GM23338 (cell line): ENCODE results near the gene HNF1B. TPM values are rescaled to one million over a fixed set of nuclear protein-coding genes. Genes with fewer than 3 reads are reported as not detected.
A peak's percentile ranks its signal among the peaks of the same experiment; 100 is the strongest.

ENCODE experiments used
- ATAC-seq: fragments of 200-7000 bp; cut with Tn5 transposase; 3 replicates; pipeline ENCODE4 v1.9.1; 2020
- DNase-seq: peaks from one replicate; pipeline ENCODE4 v3.0.0-alpha.2; 2015; ENCODE audit warnings: low spot score
- H2AFZ ChIP-seq: fragments of 200-600 bp; sonication (generic); 2 replicates; pipeline ENCODE4 v1.8.0; 2016; ENCODE audit warnings: antibody characterized with exemption, mild to moderate bottlenecking, moderate library complexity
- H3F3A ChIP-seq: fragments of 200-600 bp; sonication (generic); replicated peaks from 2 replicates; pipeline ENCODE4 v1.8.0; 2017; ENCODE audit warnings: antibody characterized with exemption, mixed run types, low read depth
- H3K27ac ChIP-seq: fragments of 200-600 bp; sonication (generic); 2 replicates; pipeline ENCODE4 v1.6.1; 2016; ENCODE audit warnings: low read depth
- H3K27me3 ChIP-seq: fragments of 200-600 bp; sonication (generic); 2 replicates; pipeline ENCODE4 v1.8.0; 2016; ENCODE audit warnings: mild to moderate bottlenecking, mixed run types, moderate library complexity; ENCODE audit not compliant: insufficient read depth
- H3K36me3 ChIP-seq: fragments of 200-600 bp; sonication (generic); 2 replicates; pipeline ENCODE4 v1.8.0; 2016; ENCODE audit warnings: mild to moderate bottlenecking; ENCODE audit not compliant: insufficient read depth
- H3K4me1 ChIP-seq: fragments of 200-600 bp; sonication (generic); 2 replicates; pipeline ENCODE4 v1.8.0; 2016; ENCODE audit warnings: mild to moderate bottlenecking, moderate library complexity; ENCODE audit not compliant: insufficient read depth
- H3K4me2 ChIP-seq: fragments of 200-600 bp; sonication (generic); 2 replicates; pipeline ENCODE4 v1.7.1; 2017; ENCODE audit warnings: mixed run types
- H3K4me3 ChIP-seq: fragments of 200-600 bp; sonication (generic); 2 replicates; pipeline ENCODE4 v1.6.1; 2016; ENCODE audit warnings: mixed run types
- H3K79me2 ChIP-seq: fragments of 200-600 bp; sonication (generic); replicated peaks from 2 replicates; pipeline ENCODE4 v1.8.0; 2017; ENCODE audit warnings: mild to moderate bottlenecking; ENCODE audit not compliant: insufficient read depth
- H3K9me2 ChIP-seq: fragments of 200-600 bp; sonication (generic); 2 replicates; pipeline ENCODE4 v1.8.0; 2017; ENCODE audit not compliant: insufficient read depth
- H4K20me1 ChIP-seq: fragments of 200-600 bp; sonication (generic); replicated peaks from 2 replicates; pipeline ENCODE4 v1.8.0; 2017; ENCODE audit warnings: mild to moderate bottlenecking; ENCODE audit not compliant: insufficient read depth
- H3K27ac Mint-ChIP-seq: 2 replicates; pipeline ENCODE4 v1.8.0; 2020; ENCODE audit warnings: inconsistent platforms, mild to moderate bottlenecking, moderate library complexity, mixed read lengths
- H3K27me3 Mint-ChIP-seq: 3 replicates; pipeline ENCODE4 v1.8.0; 2022; ENCODE audit warnings: low read depth, mild to moderate bottlenecking, moderate library complexity, mixed read lengths, inconsistent platforms; ENCODE audit not compliant: insufficient read depth, poor library complexity
- H3K36me3 Mint-ChIP-seq: 3 replicates; pipeline ENCODE4 v1.8.0; 2021; ENCODE audit warnings: low read depth, mild to moderate bottlenecking, inconsistent platforms, moderate library complexity, mixed read lengths
- H3K4me1 Mint-ChIP-seq: 3 replicates; pipeline ENCODE4 v1.8.0; 2020; ENCODE audit warnings: mild to moderate bottlenecking, inconsistent platforms, mixed read lengths
- H3K4me3 Mint-ChIP-seq: 3 replicates; pipeline ENCODE4 v1.8.0; 2021; ENCODE audit warnings: moderate library complexity, mild to moderate bottlenecking, inconsistent platforms, mixed read lengths
- H3K9me3 Mint-ChIP-seq: 3 replicates; pipeline ENCODE4 v1.8.0; 2020; ENCODE audit warnings: moderate library complexity, mild to moderate bottlenecking, inconsistent platforms, mixed read lengths
- CREB1 ChIP-seq: fragments of 250-450 bp; sonication (Bioruptor Pico); IDR thresholded peaks from 2 replicates; pipeline ENCODE4 v1.5.0; 2020; ENCODE audit warnings: low read depth, mild to moderate bottlenecking, moderate library complexity
- ETS1 ChIP-seq: IDR thresholded peaks from 2 replicates; pipeline ENCODE4 v1.6.1; 2016; ENCODE audit warnings: antibody characterized with exemption
- EZH2 ChIP-seq: fragments of 200-600 bp; sonication (generic); IDR thresholded peaks from one replicate; pipeline ENCODE4 v1.8.0; 2017; ENCODE audit warnings: antibody characterized with exemption, mild to moderate bottlenecking, low read depth; ENCODE audit not compliant: unreplicated experiment
- JUNB ChIP-seq: IDR thresholded peaks from one replicate; pipeline ENCODE4 v1.6.1; 2016; ENCODE audit warnings: antibody characterized with exemption; ENCODE audit not compliant: unreplicated experiment
- NANOG ChIP-seq: IDR thresholded peaks from 2 replicates; pipeline ENCODE4 v1.6.1; 2016; ENCODE audit warnings: antibody characterized with exemption, borderline replicate concordance
- POLR2AphosphoS5 ChIP-seq: IDR thresholded peaks from 2 replicates; pipeline ENCODE4 v1.6.1; 2016; ENCODE audit warnings: antibody characterized with exemption, low read depth
- REST ChIP-seq: IDR thresholded peaks from one replicate; pipeline ENCODE4 v1.6.1; 2018; ENCODE audit warnings: antibody characterized with exemption; ENCODE audit not compliant: unreplicated experiment
- ZNF114 ChIP-seq: fragments of 250-450 bp; sonication (Bioruptor Pico); IDR thresholded peaks from 2 replicates; pipeline ENCODE4 v1.5.0; 2020; ENCODE audit warnings: mild to moderate bottlenecking, moderate library complexity
- ZNF331 ChIP-seq: fragments of 250-450 bp; sonication (Bioruptor Pico); IDR thresholded peaks from 2 replicates; pipeline ENCODE4 v1.5.0; 2020; ENCODE audit warnings: low read depth, mild to moderate bottlenecking, moderate library complexity
- ZNF462 ChIP-seq: fragments of 250-450 bp; sonication (Bioruptor Pico); IDR thresholded peaks from 2 replicates; pipeline ENCODE4 v1.5.0; 2020; ENCODE audit warnings: mild to moderate bottlenecking, moderate library complexity
- polyA plus RNA-seq: library from polyadenylated mRNA; unstranded; fragments of >200 nt; fragmentation: Nextera tagmentation; extraction: Ambion mirVana; gene quantifications from 2 replicates; pipeline ENCODE4 v1.2.1, GENCODE V29; 2016
- total RNA-seq: library from RNA; depleted of rRNA; stranded (reverse); fragments of >200 nt; shearing (Covaris generic); gene quantifications from 2 replicates; pipeline ENCODE4 v1.2.3, GENCODE V29; 2014

Gene HNF1B
- total and polyA plus RNA-seq, 2 experiments from 2014 or later: 0.07 to 0.19 TPM

- Mint-ChIP-seq H3K4me1 (peaks cover 6% of the 10 kb centered on the region; the same call in 2 of the 3 replicates), H3K36me3 (peaks cover 5% of the 10 kb centered on the region), H3K9me3 (peaks cover 14% of the 10 kb centered on the region), H3K27me3 (peaks cover 4% of the 10 kb centered on the region), H3K4me3 (no peak overlapping the region), H3K27ac (no peak overlapping the region)
- no peaks in the 10 kb centered on the region for H3K79me2 ChIP-seq
- ATAC-seq (no peak), DNase-seq (no peak)
- H3K9me2 ChIP-seq: no peaks in the 10 kb centered on the region
- H4K20me1 ChIP-seq: no peaks in the 10 kb centered on the region
- H3K27ac ChIP-seq: no peak overlapping the region
- H3K4me1 ChIP-seq: no peaks in the 10 kb centered on the region
- no peaks in the 10 kb centered on the region for H3K27me3 ChIP-seq
- no peak overlapping the region for H3K4me2 ChIP-seq
- TF ChIP-seq POLR2AphosphoS5 (no peak), JUNB (no peak), ZNF114 (no peak), REST (no peak), ETS1 (no peak), EZH2 (no peak), ZNF331 (no peak), NANOG (no peak)
- no peaks in the 10 kb centered on the region for H3F3A ChIP-seq
- H2AFZ ChIP-seq: no peak overlapping the region
- no peak overlapping the region for H3K4me3 ChIP-seq
- H3K36me3 ChIP-seq: no peaks in the 10 kb centered on the region
These were observed 49.1 kb downstream of the HNF1B start for GRCh38 chr17:37695726-37696125.

- Histone ChIP-seq H2AFZ (no peak overlapping the region), H3K4me3 (no peak overlapping the region), H3K27ac (no peak overlapping the region), H3K27me3 (no peaks in the 10 kb centered on the region), H3K9me2 (no peaks in the 10 kb centered on the region), H3F3A (no peaks in the 10 kb centered on the region), H4K20me1 (no peaks in the 10 kb centered on the region), H3K4me2 (no peak overlapping the region), H3K79me2 (no peaks in the 10 kb centered on the region), H3K4me1 (no peaks in the 10 kb centered on the region), H3K36me3 (no peaks in the 10 kb centered on the region)
- DNase-seq: peak; percentile 48
- Mint-ChIP-seq H3K36me3 (peaks cover 5% of the 10 kb centered on the region), H3K27ac (no peak overlapping the region), H3K27me3 (peaks cover 4% of the 10 kb centered on the region), H3K9me3 (peaks cover 14% of the 10 kb centered on the region), H3K4me3 (no peak overlapping the region; the same call in 2 of the 3 replicates), H3K4me1 (peaks cover 6% of the 10 kb centered on the region; the same call in 2 of the 3 replicates)
- ATAC-seq: no peak; the same call in 2 of the 3 replicates
- TF ChIP-seq CREB1 (no peak), EZH2 (no peak), JUNB (no peak), ZNF331 (no peak), ETS1 (no peak), ZNF462 (CRISPR knock-in tag) (no peak)
These were observed 50.1 kb downstream of the HNF1B start for GRCh38 chr17:37694734-37695133.
